ENCODE measurements around the gene ERC1.

DNA sequence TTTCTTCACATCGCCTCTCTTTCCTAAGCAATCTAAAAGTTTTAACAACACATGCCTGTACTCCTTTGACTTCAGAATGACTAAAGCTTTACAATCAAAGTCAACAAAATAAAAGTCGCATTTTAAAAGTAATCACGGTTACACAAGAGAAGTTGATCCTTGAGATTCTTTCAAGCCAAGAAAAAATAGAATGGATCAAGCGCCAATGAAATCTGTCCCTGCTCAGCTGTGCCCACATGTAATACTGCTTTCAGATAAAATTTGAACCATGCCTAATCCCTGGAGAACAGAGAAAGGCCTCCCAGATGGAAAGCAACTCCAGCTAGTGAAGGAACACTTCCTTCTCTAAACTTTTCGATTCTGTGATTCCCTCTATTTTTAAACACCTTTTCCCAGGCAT, 490.3 kb downstream of the ERC1 start:
- TF ChIP-seq POLR2A (IDR thresholded peaks at IDR 0.05; ENCODE audit: low read depth): no peak
- TF ChIP-seq, protein P1, sequence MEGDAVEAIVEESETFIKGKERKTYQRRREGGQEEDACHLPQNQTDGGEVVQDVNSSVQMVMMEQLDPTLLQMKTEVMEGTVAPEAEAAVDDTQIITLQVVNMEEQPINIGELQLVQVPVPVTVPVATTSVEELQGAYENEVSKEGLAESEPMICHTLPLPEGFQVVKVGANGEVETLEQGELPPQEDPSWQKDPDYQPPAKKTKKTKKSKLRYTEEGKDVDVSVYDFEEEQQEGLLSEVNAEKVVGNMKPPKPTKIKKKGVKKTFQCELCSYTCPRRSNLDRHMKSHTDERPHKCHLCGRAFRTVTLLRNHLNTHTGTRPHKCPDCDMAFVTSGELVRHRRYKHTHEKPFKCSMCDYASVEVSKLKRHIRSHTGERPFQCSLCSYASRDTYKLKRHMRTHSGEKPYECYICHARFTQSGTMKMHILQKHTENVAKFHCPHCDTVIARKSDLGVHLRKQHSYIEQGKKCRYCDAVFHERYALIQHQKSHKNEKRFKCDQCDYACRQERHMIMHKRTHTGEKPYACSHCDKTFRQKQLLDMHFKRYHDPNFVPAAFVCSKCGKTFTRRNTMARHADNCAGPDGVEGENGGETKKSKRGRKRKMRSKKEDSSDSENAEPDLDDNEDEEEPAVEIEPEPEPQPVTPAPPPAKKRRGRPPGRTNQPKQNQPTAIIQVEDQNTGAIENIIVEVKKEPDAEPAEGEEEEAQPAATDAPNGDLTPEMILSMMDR (IDR thresholded peaks at IDR 0.05): no peak

Data from esophagus muscularis mucosa (tissue), 3 donors.